H9 (cell line): ENCODE data around the gene CSNK1A1L. TPM values are rescaled to one million over a fixed set of nuclear protein-coding genes. Genes with fewer than 3 reads are reported as not detected.
A peak's percentile ranks its signal among the peaks of the same experiment; 100 is the strongest.

Experiments
- DNase-seq: peaks from one replicate; pipeline ENCODE4 v3.0.0-alpha.2; 2017
- H2AFZ ChIP-seq: one replicate; pipeline ENCODE4 v1.6.1; 2013; ENCODE audit warnings: mild to moderate bottlenecking, low read length, control low read depth, moderate library complexity
- H2AK5ac ChIP-seq: 2 replicates; pipeline ENCODE4 v1.6.1; 2013; ENCODE audit warnings: low read length, control low read depth, mixed read lengths; ENCODE audit not compliant: insufficient read length
- H2BK120ac ChIP-seq: one replicate; pipeline ENCODE4 v1.6.1; 2013; ENCODE audit warnings: low read depth, mild to moderate bottlenecking, low read length, control low read depth, inconsistent platforms; ENCODE audit not compliant: poor library complexity, severe bottlenecking
- H2BK12ac ChIP-seq: 2 replicates; pipeline ENCODE4 v1.6.1; 2013; ENCODE audit warnings: low read length, control low read depth, mixed read lengths, low read depth; ENCODE audit not compliant: insufficient read length
- H2BK15ac ChIP-seq: 2 replicates; pipeline ENCODE4 v1.6.1; 2013; ENCODE audit warnings: low read depth, low read length, control low read depth
- H2BK20ac ChIP-seq: one replicate; pipeline ENCODE4 v1.6.1; 2013; ENCODE audit warnings: low read depth, mild to moderate bottlenecking, low read length, control low read depth, inconsistent platforms; ENCODE audit not compliant: poor library complexity, severe bottlenecking
- H2BK5ac ChIP-seq: 2 replicates; pipeline ENCODE4 v1.6.1; 2013; ENCODE audit warnings: low read length, control low read depth, mixed read lengths; ENCODE audit not compliant: insufficient read length
- H3K14ac ChIP-seq: 2 replicates; pipeline ENCODE4 v1.6.1; 2013; ENCODE audit warnings: low read length, control low read depth; ENCODE audit not compliant: insufficient read depth
- H3K18ac ChIP-seq: 2 replicates; pipeline ENCODE4 v1.6.1; 2013; ENCODE audit warnings: low read depth, mild to moderate bottlenecking, mixed read lengths, low read length, control low read depth; ENCODE audit not compliant: insufficient read length
- H3K23ac ChIP-seq: 2 replicates; pipeline ENCODE4 v1.6.1; 2013; ENCODE audit warnings: low read length, control low read depth, mixed read lengths, low read depth; ENCODE audit not compliant: insufficient read length
- H3K23me2 ChIP-seq: 2 replicates; pipeline ENCODE4 v1.6.1; 2013; ENCODE audit warnings: low read depth, mild to moderate bottlenecking, mixed read lengths, low read length, control low read depth; ENCODE audit not compliant: insufficient read length, poor library complexity, severe bottlenecking
- H3K27ac ChIP-seq: 2 replicates; pipeline ENCODE4 v1.5.1; 2013; ENCODE audit warnings: low read length, control low read depth, mixed read lengths, low read depth; ENCODE audit not compliant: insufficient read length
- H3K27me3 ChIP-seq: 2 replicates; pipeline ENCODE4 v1.6.1; 2013; ENCODE audit warnings: low read length, control low read depth, inconsistent platforms; ENCODE audit not compliant: insufficient read depth
- H3K4ac ChIP-seq: 2 replicates; pipeline ENCODE4 v1.6.1; 2013; ENCODE audit warnings: low read depth, mild to moderate bottlenecking, control low read depth, inconsistent platforms, low read length, moderate library complexity
- H3K4me1 ChIP-seq: 2 replicates; pipeline ENCODE4 v1.6.1; 2013; ENCODE audit warnings: low read length, control low read depth, inconsistent platforms; ENCODE audit not compliant: insufficient read depth
- H3K4me2 ChIP-seq: 2 replicates; pipeline ENCODE4 v1.6.1; 2013; ENCODE audit warnings: low read length, control low read depth, mixed read lengths; ENCODE audit not compliant: insufficient read length, insufficient read depth
- H3K56ac ChIP-seq: 2 replicates; pipeline ENCODE4 v1.6.1; 2013; ENCODE audit warnings: low read depth, mild to moderate bottlenecking, mixed read lengths, low read length, control low read depth; ENCODE audit not compliant: insufficient read length
- H3K79me1 ChIP-seq: 2 replicates; pipeline ENCODE4 v1.6.1; 2013; ENCODE audit warnings: low read depth, mild to moderate bottlenecking, moderate library complexity, low read length, control low read depth, inconsistent platforms; ENCODE audit not compliant: insufficient read depth, poor library complexity, severe bottlenecking
- H3K79me2 ChIP-seq: 2 replicates; pipeline ENCODE4 v1.6.1; 2013; ENCODE audit warnings: low read length, control low read depth, inconsistent platforms; ENCODE audit not compliant: insufficient read depth
- H3K9ac ChIP-seq: 2 replicates; pipeline ENCODE4 v1.6.1; 2013; ENCODE audit warnings: low read length, control low read depth, mixed read lengths; ENCODE audit not compliant: insufficient read length; ENCODE audit errors: extremely low read depth
- H3K9me3 ChIP-seq: one replicate; pipeline ENCODE4 v1.6.1; 2013; ENCODE audit warnings: low read depth, low read length, inconsistent platforms; ENCODE audit not compliant: control insufficient read depth
- H3T11ph ChIP-seq: one replicate; pipeline ENCODE4 v1.6.1; 2013; ENCODE audit warnings: mild to moderate bottlenecking, low read length, control low read depth, inconsistent platforms
- H4K20me1 ChIP-seq: one replicate; pipeline ENCODE4 v1.6.1; 2013; ENCODE audit not compliant: control insufficient read depth, insufficient read length, insufficient read depth
- H4K5ac ChIP-seq: 2 replicates; pipeline ENCODE4 v1.6.1; 2013; ENCODE audit warnings: low read depth, mild to moderate bottlenecking, mixed read lengths, low read length, control low read depth; ENCODE audit not compliant: insufficient read length
- H4K8ac ChIP-seq: replicated peaks from 2 replicates; pipeline ENCODE4 v1.6.1; 2013; ENCODE audit warnings: low read length, control low read depth, mixed read lengths, low read depth; ENCODE audit not compliant: insufficient read length
- H4K91ac ChIP-seq: 2 replicates; pipeline ENCODE4 v1.6.1; 2013; ENCODE audit warnings: low read depth, mild to moderate bottlenecking, moderate library complexity, mixed read lengths, low read length, control low read depth; ENCODE audit not compliant: insufficient read length
- H3K27ac Mint-ChIP-seq, 3 experiments: 2 replicates in 2 of 3; 3 replicates in 1 of 3; pipeline ENCODE4 v1.8.0; 2020 to 2021; ENCODE audit warnings: mixed read lengths in 3 of 3, mild to moderate bottlenecking in 1 of 3, moderate library complexity in 1 of 3
- H3K27me3 Mint-ChIP-seq: 2 replicates; pipeline ENCODE4 v1.8.0; 2021; ENCODE audit warnings: low read depth, mild to moderate bottlenecking, moderate library complexity, mixed read lengths
- H3K36me3 Mint-ChIP-seq, 3 experiments: 2 replicates in 2 of 3; 3 replicates in 1 of 3; pipeline ENCODE4 v1.8.0; 2020 to 2021; ENCODE audit warnings: low read depth in 3 of 3, mixed read lengths in 3 of 3; ENCODE audit not compliant: insufficient read depth in 1 of 3
- H3K4me1 Mint-ChIP-seq, 2 experiments: 2 replicates each; pipeline ENCODE4 v1.8.0; 2020; ENCODE audit warnings: mixed read lengths in 2 of 2
- H3K4me3 Mint-ChIP-seq, 2 experiments: 2 replicates in 1 of 2; 3 replicates in 1 of 2; pipeline ENCODE4 v1.8.0; 2020 to 2021; ENCODE audit warnings: mild to moderate bottlenecking in 2 of 2, mixed read lengths in 2 of 2, moderate library complexity in 1 of 2
- H3K9me3 Mint-ChIP-seq, 2 experiments: 2 replicates in 1 of 2; 3 replicates in 1 of 2; pipeline ENCODE4 v1.8.0; 2020; ENCODE audit warnings: mild to moderate bottlenecking in 2 of 2, mixed read lengths in 2 of 2, moderate library complexity in 1 of 2
- WGBS: extraction: QIAGEN DNeasy Blood & Tissue Kit; methylation state at CpG from one replicate; pipeline ENCODE4 v1.1.7; 2013; ENCODE audit warnings: missing lambda C conversion rate, low lambda C conversion rate, mixed read lengths; ENCODE audit not compliant: insufficient read length; ENCODE audit errors: extremely low coverage; 5-methylcytosine and 5-hydroxymethylcytosine counted together
- total RNA-seq: library from RNA; stranded (reverse); gene quantifications from 2 replicates; pipeline ENCODE4 v1.2.1, GENCODE V29; 2021
- TF ChIP-seq, protein P1 (sequence below): fragments of 200-600 bp; sonication (generic); conservative IDR thresholded peaks from 3 replicates; pipeline ENCODE4 v1.8.0; 2021; ENCODE audit warnings: antibody characterized with exemption, mild to moderate bottlenecking

Gene CSNK1A1L
- total RNA-seq, 1 experiment from 2014 or later, result not detected

DNA sequence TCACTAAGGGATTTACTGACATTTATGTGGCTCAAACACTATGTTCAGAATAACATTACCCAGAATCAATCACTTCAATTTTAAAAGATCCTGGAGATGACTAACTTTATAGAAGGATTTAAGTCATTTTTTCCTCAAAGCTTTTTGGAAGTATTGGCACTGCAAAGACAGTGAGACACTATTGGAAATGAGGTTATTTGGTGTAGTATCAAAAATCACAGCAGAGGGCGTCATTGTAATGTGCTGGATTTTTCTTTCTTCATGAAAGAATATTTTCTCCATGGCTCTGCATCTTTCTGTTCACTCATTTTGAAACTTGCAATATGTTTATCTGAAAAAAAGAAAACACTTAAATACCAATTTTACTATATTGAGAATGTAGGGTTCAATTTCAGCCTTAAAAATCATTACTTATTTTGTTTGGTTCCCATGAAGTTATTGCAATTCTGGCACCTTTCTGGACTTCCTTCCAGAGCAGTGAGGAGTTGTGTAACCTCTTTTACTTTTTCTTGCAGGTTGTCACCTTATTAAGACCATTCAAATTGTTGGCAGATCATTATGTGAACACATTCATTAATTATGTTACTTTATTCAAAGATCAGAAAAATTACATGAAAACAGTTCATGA is 3.7 kb upstream of the CSNK1A1L start:
- Histone ChIP-seq H3K4me1 (peaks cover 3% of the 10 kb centered on the region; the same call in 1 of the 2 replicates), H3K27me3 (no peaks in the 10 kb centered on the region), H3K23ac (no peak overlapping the region), H4K91ac (no peak overlapping the region), H3K27ac (no peak overlapping the region), H3K18ac (no peak overlapping the region), H2AFZ (no peak overlapping the region), H2BK120ac (no peak overlapping the region), H3K23me2 (no peaks in the 10 kb centered on the region), H3K4me2 (no peak overlapping the region), H3K4ac (no peak overlapping the region), H4K20me1 (no peaks in the 10 kb centered on the region), H2BK12ac (no peak overlapping the region), H4K5ac (no peak overlapping the region), H3K14ac (no peak overlapping the region), H3T11ph (no peak overlapping the region), H2BK15ac (no peak overlapping the region), H3K9ac (no peak overlapping the region), H2BK5ac (no peak overlapping the region), H3K9me3 (no peaks in the 10 kb centered on the region), H3K79me2 (no peaks in the 10 kb centered on the region), H3K79me1 (no peaks in the 10 kb centered on the region), H2BK20ac (no peak overlapping the region), H3K56ac (no peak overlapping the region), H2AK5ac (no peak overlapping the region), H4K8ac (no peak overlapping the region)
- H3K27ac Mint-ChIP-seq, result no peak overlapping the region
- TF ChIP-seq, protein P1, sequence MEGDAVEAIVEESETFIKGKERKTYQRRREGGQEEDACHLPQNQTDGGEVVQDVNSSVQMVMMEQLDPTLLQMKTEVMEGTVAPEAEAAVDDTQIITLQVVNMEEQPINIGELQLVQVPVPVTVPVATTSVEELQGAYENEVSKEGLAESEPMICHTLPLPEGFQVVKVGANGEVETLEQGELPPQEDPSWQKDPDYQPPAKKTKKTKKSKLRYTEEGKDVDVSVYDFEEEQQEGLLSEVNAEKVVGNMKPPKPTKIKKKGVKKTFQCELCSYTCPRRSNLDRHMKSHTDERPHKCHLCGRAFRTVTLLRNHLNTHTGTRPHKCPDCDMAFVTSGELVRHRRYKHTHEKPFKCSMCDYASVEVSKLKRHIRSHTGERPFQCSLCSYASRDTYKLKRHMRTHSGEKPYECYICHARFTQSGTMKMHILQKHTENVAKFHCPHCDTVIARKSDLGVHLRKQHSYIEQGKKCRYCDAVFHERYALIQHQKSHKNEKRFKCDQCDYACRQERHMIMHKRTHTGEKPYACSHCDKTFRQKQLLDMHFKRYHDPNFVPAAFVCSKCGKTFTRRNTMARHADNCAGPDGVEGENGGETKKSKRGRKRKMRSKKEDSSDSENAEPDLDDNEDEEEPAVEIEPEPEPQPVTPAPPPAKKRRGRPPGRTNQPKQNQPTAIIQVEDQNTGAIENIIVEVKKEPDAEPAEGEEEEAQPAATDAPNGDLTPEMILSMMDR, result peak; percentile 82
- DNase-seq, result no peak
- H3K36me3 Mint-ChIP-seq, result peaks cover 0 to 6% (median 0%) of the 10 kb centered on the region in 3 experiments; a peak in 2 of 7 replicates
- no peak overlapping the region for H3K4me3 Mint-ChIP-seq
- H3K27me3 Mint-ChIP-seq, result no peaks in the 10 kb centered on the region
- H3K9me3 Mint-ChIP-seq, result peaks cover 2 to 4% of the 10 kb centered on the region in 2 experiments; a peak in 2 of 5 replicates
- H3K4me1 Mint-ChIP-seq, result peaks cover 21 to 22% of the 10 kb centered on the region in 2 experiments
- WGBS, result no CpG with 5 or more reads among the region's 1 CpG
